HG03558 (cell line): Measurements from ENCODE around the gene GRM8.
A peak's percentile ranks its signal among the peaks of the same experiment; 100 is the strongest.

ENCODE experiments used
- ATAC-seq: cut with Tn5 transposase; IDR thresholded peaks from one replicate; pipeline ENCODE4 v1.9.1; 2021; ENCODE audit warnings: moderate number of reproducible peaks; ENCODE audit not compliant: unreplicated experiment; ENCODE audit errors: extremely low read depth

GRM8 gene

DNA sequence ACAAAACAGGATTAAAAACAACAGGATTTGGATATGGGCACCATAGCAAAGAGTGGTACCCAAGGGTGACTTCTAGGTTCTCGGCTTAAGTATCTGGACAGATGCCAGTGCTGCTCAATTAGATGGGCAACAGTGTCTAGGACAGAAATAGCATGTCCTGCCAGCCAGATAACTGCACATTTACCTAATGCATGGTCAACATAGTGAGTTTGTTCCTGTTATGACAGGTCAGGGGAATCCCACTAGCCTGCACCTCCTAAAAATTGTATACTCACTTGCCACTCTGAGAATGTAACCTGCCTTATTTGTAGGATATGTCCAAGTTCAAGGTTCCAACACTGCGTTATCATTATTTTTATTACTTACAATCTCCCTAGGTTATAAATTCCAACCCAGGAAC lies 471.7 kb downstream of the GRM8 start:
- ATAC-seq: peak; percentile 82

GRCh38 chr7:126778101-126778500 lies 474.6 kb downstream of the GRM8 start:
- ATAC-seq: no peak

DNA sequence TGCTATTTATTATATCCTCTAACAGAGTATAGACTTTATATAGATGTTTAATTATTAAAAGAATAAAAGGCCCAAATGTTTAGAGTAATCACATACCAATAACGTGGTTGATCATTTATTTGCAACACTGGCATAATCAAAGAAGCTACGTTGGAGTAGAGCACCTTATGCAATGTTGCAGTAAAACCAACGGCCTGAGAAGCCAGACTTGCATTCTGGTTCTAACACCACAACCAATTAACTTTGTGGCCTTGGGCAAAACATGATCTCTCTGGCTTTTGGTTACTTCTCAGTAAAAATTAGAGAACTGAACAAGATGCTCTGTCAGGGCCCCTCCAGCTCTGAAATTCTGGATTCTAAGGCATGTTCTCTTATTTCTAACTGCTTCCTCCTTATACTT lies 476.2 kb downstream of the GRM8 start:
- ATAC-seq: no peak

- ATAC-seq: no peak
Measured at GRCh38 chr7:126774077-126774476, 478.7 kb downstream of the GRM8 start.

GRCh38 chr7:126768836-126769235 lies 483.9 kb downstream of the GRM8 start:
- ATAC-seq: no peak

DNA sequence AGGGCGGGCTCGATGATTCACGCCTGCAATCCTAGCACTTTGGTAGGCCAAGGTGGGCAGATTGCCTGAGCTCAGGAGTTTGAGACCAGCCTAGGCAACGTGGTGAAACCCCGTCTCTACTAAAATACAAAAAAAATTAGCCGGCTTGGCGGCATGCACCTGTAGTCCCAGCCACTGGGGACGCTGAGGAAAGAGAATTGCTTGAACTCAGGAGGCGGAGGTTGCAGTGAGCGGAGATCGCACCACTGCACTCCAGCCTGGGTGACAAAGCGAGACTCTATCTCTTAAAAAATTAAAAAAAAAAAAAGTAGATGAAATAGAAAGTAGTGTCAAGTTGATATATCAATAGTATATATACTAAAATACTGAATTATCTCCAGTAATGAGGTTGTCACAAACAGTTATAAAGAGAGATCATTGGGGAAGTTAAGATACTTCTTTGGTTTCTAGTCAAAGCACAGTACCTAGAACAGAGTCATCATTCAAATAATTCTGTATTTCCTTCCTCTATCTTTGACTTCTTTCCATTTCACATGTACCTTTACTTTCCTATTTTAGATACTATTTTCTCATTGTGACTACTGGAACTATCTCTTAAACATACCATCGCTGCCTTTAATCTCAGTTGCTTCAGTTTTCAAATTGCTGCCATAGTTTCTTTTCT lies 491.7 kb downstream of the GRM8 start:
- no peak for ATAC-seq

DNA sequence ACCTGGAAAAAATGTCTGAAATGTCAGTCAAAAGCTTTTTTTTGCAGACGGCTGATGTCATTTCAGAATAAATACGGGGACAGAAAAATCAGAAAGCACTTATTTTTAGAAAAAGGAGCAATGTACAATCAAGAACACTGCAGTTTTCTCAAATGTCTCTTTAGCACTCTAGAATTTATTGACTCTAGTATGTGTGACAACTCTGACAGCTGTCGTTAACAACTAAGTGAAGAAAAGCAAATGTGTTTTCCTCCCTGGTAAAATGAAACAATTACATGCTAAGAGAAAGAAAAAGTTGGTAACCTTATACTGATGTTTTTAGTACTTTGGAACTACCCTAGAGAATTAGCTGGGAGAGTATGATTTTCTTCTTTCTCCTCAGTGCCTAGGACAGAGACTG lies 497.4 kb downstream of the GRM8 start:
- no peak for ATAC-seq

DNA sequence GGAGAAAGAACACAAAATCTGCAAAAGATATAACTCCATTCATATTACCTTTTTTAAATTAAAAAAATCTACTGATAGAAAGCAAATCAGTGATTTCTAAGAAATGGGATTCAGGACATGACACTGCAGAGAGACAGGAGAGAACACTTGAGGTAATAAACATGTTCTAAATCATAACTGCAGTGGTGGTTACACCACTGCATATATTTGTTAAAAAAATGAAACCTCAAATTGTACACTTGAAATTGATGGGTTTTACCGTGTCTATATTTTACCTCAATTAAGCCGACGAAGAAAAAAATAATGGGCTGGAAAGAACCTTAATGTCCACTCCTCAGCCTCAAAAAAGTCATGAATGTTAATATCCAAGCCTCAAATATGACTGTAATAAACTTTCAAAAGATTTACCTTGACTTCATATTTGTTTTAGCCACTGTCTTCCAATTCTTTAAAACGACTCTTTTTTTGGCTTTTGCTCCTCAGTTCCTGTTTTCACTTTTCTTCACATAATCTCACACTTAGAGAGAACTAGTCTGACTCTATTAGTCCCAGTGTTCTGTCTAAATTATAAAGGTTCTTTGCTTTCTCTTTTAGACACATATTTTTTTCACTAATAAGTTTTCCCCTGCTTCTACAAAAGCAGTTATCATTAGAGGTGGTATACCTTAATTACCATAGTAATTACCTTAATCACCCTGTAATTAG lies 502.4 kb downstream of the GRM8 start:
- no peak for ATAC-seq

DNA sequence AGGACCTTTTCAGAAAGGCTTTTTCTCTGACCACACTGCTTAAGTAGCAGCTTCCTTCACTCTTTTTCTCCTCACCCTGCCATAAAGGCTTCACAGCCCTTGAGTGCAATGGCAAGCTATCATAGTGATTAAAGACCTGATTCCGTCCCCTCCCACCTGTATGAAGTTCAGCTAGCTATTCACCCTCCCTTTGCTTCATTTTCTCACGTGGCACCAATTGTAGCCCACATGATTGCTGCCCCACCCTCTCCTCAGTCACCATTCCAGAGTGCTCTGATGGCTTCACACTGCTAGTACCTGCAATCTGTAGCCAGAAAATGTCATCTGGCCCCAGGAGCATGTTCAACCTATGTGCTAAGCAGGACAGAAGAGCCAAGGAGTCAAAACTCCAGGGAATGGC lies 523.8 kb downstream of the GRM8 start:
- no peak for ATAC-seq

DNA sequence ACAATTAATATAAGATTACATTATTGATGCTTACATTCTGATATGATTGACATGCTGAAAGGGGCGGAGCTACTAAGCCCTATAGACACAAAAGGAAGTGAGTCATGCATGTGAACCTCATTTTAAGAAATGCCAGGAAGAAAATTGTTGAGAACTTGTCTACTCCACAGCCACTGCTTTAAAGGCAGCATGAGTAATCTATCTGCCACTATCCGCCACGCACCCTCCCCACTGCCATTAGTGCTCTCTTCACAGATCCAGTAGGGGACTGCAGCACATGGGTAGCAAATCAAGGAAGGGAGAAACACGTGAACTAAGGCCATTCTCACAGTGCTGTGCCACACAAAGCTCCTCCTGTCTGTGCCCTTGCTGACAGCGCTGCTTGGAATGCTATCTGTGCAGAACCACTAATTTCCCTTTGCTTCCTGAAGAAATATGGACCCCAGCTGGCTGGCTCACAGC lies 524.8 kb downstream of the GRM8 start:
- no peak for ATAC-seq

DNA sequence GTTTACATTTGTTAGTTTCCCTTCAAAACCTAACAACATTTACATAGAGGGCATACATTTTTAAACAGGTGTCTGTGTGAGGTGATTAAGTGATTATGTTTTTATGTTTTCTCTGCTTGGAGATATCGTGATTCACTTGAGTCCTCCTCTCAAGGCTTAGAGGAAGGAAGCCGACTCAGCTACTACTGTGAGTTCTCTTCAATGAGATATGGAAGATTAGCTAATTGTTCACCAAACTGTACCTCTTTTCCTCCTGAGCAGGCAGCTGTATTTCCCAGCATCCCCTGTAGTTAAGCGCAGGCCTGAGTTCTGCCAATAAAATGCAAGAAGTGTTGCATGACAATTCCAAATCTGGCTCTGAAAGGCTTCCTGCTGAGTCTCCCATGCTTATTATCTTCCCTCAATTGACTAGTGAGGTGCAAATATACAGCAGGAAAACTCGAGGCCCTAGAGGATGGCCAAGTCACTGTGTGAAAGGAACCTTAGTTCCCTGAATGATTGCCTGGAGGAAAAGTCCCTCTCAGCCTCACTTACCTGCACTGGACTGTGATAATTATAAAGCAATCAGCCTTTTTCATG lies 528.7 kb downstream of the GRM8 start:
- no peak for ATAC-seq

DNA sequence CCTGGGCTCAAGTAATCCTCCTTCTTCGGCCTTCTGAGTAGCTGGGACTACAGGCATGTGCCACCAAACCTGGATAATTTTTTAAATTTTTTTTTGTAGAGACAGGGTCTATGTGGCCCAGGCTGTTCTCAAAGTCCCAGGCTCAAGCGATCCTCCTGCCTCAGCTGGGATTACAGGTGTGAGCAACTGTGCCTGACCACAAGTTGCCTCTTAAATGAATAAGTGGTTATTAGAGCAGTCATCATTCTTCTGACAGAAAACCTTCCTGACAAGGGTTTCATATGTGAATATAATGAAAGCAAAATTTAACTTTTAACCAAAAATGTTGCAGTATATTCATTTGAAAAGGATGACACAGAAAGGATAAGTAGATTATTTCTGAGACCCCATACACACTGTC lies 532.5 kb downstream of the GRM8 start:
- peak; percentile 93 for ATAC-seq

- no peak for ATAC-seq
Measured at GRCh38 chr7:126718419-126718818, 534.3 kb downstream of the GRM8 start.

DNA sequence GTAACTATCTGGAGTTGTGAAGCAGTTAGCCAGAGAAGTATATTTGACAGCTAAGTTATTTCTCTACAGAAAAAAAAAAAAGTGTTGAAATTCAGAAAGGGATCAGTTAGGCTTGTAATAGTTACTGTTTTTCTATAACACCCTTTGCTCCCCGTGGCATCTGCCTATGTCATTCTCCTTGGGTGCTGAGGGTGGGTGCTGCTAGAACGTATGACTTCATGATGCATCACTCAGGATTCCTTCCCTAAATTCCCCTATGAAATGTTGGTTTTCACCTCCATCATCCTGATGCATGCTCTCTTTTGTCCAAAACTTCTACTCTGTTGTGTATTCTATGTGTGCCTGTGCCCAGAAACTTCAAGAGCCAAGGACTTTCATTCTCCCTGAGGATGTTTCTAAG lies 536.4 kb downstream of the GRM8 start:
- no peak for ATAC-seq

DNA sequence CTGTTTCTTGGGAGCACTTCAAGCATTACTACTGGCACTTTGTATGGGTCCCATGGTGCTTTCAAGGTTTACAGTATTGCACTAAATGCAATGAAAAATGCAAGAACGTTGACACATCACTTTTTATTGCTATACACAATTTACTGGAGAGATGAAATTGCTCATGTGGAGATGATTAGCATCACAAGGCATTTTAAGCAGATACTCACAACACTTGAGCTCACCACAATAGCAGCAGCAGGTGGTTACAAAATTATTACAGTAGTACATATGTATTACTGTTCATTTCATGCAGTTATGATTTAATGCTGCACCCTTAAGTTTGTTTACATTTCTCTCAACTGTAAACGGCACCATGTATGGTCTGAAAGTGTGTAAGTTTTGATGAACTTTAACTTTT lies 537.7 kb downstream of the GRM8 start:
- ATAC-seq: no peak

DNA sequence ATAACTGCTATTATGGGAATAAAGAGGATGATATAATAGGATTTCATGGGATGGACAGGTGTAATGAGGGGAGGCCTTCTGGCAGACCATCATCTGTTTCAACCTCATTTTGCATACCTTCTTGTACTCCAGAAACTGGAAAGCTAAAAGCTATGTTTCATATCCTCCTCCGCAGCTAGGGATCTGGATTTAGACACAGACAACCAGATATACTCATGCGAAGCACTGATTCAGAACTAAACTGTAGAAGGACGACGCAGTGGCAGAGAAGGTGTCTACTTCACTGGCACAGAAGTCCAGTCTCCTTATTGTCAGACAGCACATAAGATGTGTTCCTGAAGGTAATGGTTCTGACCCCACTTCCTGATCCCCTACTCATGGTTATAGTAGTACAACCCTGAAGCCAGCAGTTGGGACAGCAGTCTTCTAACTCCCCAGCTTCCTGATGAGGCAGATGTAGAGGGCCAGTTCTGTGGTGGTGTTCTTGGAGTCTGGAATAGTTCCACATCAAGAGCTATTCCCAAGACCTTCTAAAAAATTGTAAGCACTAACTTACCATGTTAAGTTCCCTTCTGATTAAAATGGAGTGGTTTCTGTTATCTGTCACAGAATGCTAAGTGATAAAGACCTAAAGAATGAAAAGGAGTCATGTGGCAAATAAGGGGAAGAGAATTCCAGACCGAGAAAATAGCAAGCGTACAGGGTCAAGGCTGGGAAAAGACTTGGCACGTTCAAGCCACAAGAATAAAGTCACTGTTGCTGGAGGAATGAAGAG lies 550.3 kb downstream of the GRM8 start:
- ATAC-seq: peak; percentile 31

DNA sequence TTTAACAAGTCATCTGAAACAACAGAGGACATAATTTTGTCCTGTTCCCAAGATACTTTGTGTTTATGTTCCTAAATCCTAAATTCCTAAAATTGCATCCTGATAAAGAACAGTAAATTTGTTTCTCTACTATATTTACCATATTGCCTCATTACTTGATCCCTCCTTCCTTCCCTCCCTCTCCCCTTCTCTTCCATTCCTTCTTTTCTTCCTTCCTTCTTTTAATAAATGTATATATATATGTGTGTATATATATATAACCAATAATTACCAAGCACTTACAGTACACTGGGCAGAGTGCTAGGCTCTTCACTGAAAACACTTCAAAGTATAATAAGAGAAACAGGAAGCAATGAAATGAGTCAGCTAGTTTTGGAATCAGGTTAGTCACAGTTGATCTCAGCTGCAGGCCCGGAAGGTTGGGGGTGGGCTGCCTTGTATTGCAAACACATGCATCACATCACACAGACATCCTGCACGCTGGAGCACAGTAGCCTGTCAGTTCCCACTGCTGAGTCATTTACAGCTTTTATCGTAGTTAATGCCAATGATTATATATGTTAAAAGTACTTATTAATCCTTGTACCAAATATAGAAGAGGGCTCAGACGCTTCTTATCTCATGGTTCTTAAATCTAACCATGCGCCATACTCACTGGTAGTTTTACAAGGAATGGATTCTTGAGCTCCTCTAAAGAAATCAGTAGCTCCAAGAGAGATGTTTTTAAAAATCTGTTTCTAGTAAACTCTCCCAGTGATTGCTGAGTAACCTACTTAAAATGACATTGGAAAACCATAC lies 551.7 kb downstream of the GRM8 start:
- peak; percentile 83 for ATAC-seq

DNA sequence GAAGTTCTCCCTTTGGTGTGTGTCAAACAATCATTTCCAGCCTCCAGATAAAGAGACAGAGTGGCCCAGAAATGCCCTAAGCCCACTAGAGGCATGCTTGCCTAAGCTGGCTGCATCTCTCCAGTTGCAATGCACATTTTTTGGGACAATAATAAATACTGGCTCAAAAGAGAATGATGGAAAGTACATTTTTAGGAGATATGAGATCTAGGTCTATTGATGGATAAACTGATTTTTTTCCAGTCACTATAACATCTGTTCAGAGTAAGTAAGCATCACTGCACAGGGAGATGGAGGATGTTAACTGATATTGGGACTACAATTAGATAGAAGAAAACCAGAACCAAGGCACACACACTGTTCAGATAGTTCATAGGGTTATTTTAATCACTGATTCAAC lies 553.0 kb downstream of the GRM8 start:
- ATAC-seq: no peak

- ATAC-seq: no peak
Measured at GRCh38 chr7:126698909-126699308, 553.8 kb downstream of the GRM8 start.

- no peak for ATAC-seq
Measured at GRCh38 chr7:126698446-126698845, 554.3 kb downstream of the GRM8 start.
